Osteocyte (in vitro differentiated cells): ENCODE data around the gene CLDN3. TPM values are rescaled to one million over a fixed set of nuclear protein-coding genes. Genes with fewer than 3 reads are reported as not detected.
A peak's percentile ranks its signal among the peaks of the same experiment; 100 is the strongest.
"Not testable (repeated sequence)": the region's sequence is repeated elsewhere in the genome, so short reads cannot be mapped to it uniquely, and the experiment has no call there.

Experiments used
- DNase-seq: peaks from one replicate; pipeline ENCODE4 v3.0.0; 2021; ENCODE audit warnings: mixed read lengths; ENCODE audit not compliant: unreplicated experiment; ENCODE audit errors: extremely low spot score
- H3K27ac Mint-ChIP-seq: one replicate; pipeline ENCODE4 v1.8.0; 2021; ENCODE audit warnings: mild to moderate bottlenecking, mixed read lengths; ENCODE audit not compliant: unreplicated experiment
- H3K27me3 Mint-ChIP-seq: one replicate; pipeline ENCODE4 v1.8.0; 2021; ENCODE audit warnings: mixed read lengths; ENCODE audit not compliant: unreplicated experiment
- H3K36me3 Mint-ChIP-seq: one replicate; pipeline ENCODE4 v1.8.0; 2021; ENCODE audit warnings: mixed read lengths; ENCODE audit not compliant: unreplicated experiment
- H3K4me1 Mint-ChIP-seq: one replicate; pipeline ENCODE4 v1.8.0; 2021; ENCODE audit warnings: mixed read lengths; ENCODE audit not compliant: unreplicated experiment
- H3K4me3 Mint-ChIP-seq: one replicate; pipeline ENCODE4 v1.8.0; 2021; ENCODE audit warnings: mild to moderate bottlenecking, moderate library complexity, mixed read lengths; ENCODE audit not compliant: unreplicated experiment
- H3K9me3 Mint-ChIP-seq: one replicate; pipeline ENCODE4 v1.8.0; 2021; ENCODE audit warnings: mixed read lengths; ENCODE audit not compliant: unreplicated experiment
- total RNA-seq: library from RNA; stranded (reverse); gene quantifications from 2 replicates; pipeline ENCODE4 v1.2.1, GENCODE V29; 2021
- TF ChIP-seq, protein P1 (sequence below): fragments of 200-600 bp; sonication (generic); IDR thresholded peaks from 2 replicates; pipeline ENCODE4 v1.5.0; 2021; ENCODE audit warnings: antibody characterized with exemption, mild to moderate bottlenecking, moderate library complexity

The CLDN3 gene
- total RNA-seq, 1 donor from 2014 or later: not detected

DNA sequence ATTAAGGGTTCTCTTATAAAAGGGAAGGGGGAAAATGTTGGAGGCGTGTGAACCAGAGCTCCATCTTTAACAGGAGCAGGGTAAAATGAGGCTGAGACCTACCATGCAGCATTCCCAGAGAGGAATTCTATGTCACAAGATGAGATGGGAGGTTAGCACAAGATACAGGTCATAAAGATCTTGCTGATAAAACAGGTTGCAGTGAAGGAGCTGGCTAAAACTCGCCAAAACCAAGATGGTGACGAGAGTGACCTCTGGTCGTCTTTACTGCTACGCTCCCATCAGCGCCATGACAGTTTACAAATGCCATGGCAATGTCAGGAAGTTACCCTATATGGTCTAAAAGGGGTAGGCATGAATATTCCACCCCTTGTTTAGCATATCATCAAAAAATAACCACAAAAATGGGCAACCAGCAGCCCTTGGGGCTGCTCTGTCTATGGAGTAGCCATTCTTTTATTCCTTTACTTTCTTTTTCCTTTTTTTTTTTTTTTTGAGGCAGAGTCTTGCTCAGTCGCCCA, 21.2 kb upstream of the CLDN3 start:
- not testable (repeated sequence) for H3K27me3 Mint-ChIP-seq, H3K4me3 Mint-ChIP-seq, H3K9me3 Mint-ChIP-seq, H3K4me1 Mint-ChIP-seq, H3K27ac Mint-ChIP-seq, DNase-seq, H3K36me3 Mint-ChIP-seq

DNA sequence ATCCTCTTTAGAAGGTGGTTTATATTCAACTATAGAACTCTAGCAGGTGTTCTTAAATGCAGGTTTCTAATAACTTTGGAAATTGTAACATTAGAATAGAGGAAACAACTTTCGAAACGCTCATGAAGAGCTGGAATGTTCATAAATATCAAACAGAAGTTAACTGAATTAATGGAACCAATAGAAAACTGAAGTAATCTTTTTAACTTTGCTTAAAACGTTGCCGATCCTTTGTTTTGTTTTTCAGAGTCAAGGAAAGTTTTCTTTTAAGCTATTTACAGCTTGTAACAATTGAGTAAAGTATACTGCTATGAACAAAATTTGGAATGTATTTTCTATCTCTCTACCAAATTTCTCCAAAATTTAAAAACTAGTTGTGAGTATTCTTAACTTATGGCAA, 19.0 kb upstream of the CLDN3 start:
- TF ChIP-seq, protein P1, sequence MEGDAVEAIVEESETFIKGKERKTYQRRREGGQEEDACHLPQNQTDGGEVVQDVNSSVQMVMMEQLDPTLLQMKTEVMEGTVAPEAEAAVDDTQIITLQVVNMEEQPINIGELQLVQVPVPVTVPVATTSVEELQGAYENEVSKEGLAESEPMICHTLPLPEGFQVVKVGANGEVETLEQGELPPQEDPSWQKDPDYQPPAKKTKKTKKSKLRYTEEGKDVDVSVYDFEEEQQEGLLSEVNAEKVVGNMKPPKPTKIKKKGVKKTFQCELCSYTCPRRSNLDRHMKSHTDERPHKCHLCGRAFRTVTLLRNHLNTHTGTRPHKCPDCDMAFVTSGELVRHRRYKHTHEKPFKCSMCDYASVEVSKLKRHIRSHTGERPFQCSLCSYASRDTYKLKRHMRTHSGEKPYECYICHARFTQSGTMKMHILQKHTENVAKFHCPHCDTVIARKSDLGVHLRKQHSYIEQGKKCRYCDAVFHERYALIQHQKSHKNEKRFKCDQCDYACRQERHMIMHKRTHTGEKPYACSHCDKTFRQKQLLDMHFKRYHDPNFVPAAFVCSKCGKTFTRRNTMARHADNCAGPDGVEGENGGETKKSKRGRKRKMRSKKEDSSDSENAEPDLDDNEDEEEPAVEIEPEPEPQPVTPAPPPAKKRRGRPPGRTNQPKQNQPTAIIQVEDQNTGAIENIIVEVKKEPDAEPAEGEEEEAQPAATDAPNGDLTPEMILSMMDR: no peak
- Mint-ChIP-seq H3K36me3 (no peaks in the 10 kb centered on the region), H3K9me3 (no peaks in the 10 kb centered on the region), H3K4me1 (no peaks in the 10 kb centered on the region), H3K27ac (no peak overlapping the region), H3K4me3 (no peak overlapping the region), H3K27me3 (peaks cover 6% of the 10 kb centered on the region)
- DNase-seq: no peak

DNA sequence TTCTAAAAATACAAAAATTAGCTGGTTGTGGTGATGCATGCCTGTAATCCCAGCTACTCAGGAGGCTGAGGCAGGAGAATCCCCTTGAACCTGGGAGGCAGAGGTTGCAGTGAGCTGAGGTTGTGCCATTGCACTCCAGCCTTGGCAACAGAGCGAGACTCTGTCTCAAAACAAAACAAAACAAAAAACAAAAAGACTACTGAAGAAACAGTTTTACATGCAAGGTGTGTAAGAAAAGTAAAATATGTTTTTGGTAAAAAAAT, 17.6 kb upstream of the CLDN3 start:
- H3K4me1 Mint-ChIP-seq, H3K27me3 Mint-ChIP-seq, H3K27ac Mint-ChIP-seq, H3K36me3 Mint-ChIP-seq, H3K9me3 Mint-ChIP-seq, H3K4me3 Mint-ChIP-seq, DNase-seq: not testable (repeated sequence)

DNA sequence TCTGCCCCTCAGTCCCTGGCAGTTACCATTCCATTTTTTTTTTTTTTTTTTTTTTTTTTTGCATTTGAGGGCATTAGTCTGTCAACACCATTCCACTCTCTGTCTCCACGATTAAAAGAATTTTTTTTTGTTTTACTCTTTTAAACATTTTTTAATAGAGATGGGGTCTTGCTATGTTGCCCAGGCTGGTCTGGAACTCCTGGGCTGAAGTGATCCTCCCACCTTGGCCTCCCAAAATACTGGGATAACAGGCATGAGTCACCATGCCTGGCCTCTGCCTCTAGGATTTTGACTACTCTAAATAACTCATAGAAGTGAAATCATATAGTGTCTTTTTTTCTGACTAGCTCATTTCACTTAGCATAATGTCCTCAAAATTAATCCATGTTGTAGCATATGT, 16.5 kb upstream of the CLDN3 start:
- H3K9me3 Mint-ChIP-seq: no peaks in the 10 kb centered on the region
- H3K27ac Mint-ChIP-seq: no peak overlapping the region
- H3K27me3 Mint-ChIP-seq: peaks cover 6% of the 10 kb centered on the region
- TF ChIP-seq, protein P1: no peak
- H3K4me1 Mint-ChIP-seq: no peaks in the 10 kb centered on the region
- no peak for DNase-seq
- no peak overlapping the region for H3K4me3 Mint-ChIP-seq
- H3K36me3 Mint-ChIP-seq: no peaks in the 10 kb centered on the region

DNA sequence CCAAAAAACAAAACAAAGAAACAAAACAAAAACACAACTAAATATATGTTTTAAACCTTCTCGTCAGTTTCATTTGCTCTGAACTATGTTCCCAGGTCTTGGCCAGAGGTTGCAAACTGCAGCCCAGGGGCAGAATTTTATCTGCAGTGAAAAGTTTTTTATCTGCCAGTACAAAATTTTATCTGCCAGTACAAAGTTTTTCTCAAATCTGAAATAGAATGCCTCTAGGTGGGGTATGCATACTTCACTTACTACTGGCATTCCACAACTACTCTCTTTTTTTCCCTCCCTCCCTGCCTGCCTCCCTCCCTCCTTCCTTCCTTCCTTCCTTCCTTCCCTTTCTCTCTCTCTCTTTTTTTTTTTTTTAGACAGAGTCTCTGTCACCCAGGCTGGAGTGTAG, 9.4 kb upstream of the CLDN3 start:
- H3K4me1 Mint-ChIP-seq: peaks cover 6% of the 10 kb centered on the region
- H3K9me3 Mint-ChIP-seq: peaks cover 6% of the 10 kb centered on the region
- no peak overlapping the region for H3K27ac Mint-ChIP-seq
- H3K36me3 Mint-ChIP-seq: no peaks in the 10 kb centered on the region
- H3K27me3 Mint-ChIP-seq: no peaks in the 10 kb centered on the region
- no peak for DNase-seq
- TF ChIP-seq, protein P1: peak; percentile 12
- H3K4me3 Mint-ChIP-seq: no peak overlapping the region

DNA sequence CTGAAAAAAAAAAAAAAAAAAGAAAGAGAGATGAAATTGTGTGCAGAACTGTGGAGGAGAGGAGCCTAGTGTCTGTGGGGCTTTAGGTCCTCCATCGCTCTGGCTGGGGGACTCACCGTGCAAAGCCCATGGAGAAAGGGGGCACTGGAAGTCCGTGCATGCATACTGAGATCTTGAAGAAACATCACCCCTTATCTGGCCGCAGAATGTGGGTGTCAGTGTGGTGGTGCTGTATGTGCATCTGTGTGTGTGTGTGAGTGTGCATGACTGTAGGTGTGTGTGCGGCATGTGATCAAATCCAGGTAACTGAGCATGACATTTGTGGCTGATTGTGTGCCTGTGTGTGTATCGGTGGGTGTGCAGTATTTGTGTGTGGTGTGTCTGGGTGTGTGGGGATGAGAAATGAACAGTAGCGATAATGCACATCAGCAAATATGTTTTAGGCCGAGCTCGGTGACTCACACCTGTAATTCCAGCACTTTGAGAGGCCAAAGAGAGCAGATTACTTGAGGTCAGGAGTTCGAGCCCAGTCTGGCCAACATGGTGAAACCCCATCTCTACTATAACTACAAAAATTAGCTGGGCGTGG, 8.8 kb upstream of the CLDN3 start:
- no peak for DNase-seq
- Mint-ChIP-seq H3K4me3 (no peak overlapping the region), H3K27me3 (no peaks in the 10 kb centered on the region), H3K36me3 (no peaks in the 10 kb centered on the region), H3K27ac (no peak overlapping the region), H3K4me1 (peaks cover 6% of the 10 kb centered on the region), H3K9me3 (peaks cover 6% of the 10 kb centered on the region)
- TF ChIP-seq, protein P1: no peak
